NT2/D1 (cell line): ENCODE data around the gene L3MBTL4.

Source experiments
- YY1 ChIP-seq: IDR thresholded peaks from 2 replicates; pipeline ENCODE4 v1.6.1; 2011; ENCODE audit not compliant: insufficient read length, insufficient read depth
- ZNF274 ChIP-seq: IDR thresholded peaks from 2 replicates; pipeline ENCODE4 v1.6.1; 2011; ENCODE audit warnings: mild to moderate bottlenecking, low read depth, low read length

DNA sequence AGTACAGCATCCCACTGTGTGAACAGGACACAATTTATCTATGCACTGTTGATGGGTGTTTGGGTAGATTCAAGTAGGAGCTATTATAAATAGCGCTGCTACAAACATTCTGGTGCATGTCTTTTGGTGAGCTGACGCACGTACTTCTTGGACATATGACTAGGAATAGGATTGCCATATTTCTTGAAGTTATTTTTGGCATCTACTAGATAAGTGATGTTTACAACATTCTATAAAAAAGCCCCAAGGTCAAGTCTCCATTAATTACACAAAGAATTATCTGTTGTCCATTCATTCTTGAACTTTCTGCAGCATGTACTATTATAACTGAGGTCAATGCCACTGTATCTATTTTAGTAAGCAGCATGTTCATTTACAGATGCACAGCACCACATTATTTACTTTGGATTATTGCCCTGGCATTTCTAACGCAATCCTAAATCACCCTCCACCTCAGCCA, 293.9 kb downstream of the L3MBTL4 start:
- TF ChIP-seq YY1 (no peak), ZNF274 (no peak)
